Measurements from ENCODE around the gene IGFBP2.
A peak's percentile ranks its signal among the peaks of the same experiment; 100 is the strongest.

Gene IGFBP2

DNA sequence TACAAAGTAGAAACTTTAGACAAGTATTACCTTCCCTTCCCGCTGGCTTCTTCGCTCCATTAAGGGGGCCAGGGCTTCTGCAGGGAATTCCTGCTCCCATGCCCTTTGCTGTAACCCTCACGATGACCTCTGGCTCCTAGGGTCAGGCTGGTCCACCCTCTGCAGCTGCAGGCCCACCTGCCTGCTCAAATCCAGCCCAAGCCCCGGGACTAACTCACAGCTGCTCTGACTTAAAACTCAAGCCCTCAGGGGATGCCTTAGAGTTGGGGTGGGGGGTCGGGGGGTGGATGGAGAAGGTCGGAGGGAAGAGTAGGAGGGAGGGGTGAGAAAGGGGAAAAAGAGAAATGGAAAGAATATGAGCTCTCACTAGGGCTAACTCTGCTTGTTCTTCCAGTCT, 57.2 kb downstream of the IGFBP2 start:
- no peak for DNase-seq

GRCh38 chr2:216690853-216691741, 57.9 kb downstream of the IGFBP2 start:
- DNase-seq: no peak

DNA sequence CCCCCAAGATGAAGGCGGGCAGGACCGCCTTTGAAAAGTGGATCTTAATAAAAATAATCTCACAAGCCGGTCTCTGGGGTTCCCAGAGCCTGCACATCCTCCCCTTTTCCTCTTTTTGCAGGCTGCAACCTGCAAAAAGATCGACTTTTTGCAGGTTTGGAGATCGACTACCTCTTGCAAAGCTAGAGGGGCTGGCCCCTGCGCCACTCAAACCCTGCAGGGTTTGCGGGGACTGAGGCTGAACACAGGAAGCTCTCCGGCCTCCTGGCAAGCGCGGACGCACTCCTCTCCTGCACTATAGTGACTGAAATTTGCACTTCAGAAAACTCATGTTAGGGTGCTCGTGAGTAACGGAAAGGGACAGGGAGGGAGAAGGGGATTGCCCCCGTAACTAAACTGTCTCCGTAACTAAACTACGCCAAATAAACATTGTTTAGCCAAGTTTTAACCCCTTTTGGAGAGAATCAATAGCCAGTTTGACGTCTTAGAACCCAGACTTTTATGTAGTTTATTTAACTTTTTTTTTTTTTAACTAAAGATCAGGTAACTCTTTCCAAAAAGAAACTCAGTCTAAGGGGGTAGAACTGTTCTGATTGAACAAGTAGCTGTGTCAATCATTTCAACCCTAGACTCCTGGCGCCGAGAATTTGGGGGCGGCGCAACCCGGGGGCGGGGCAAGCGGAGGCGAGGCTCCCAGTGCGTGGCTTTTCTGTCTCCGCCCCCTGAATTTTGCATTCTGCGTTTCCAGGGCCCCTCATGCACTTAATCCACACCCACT, 59.6 kb downstream of the IGFBP2 start:
- peak; percentile 14 for DNase-seq

GRCh38 chr2:216693414-216694080, 60.3 kb downstream of the IGFBP2 start:
- DNase-seq: no peak

GRCh38 chr2:216694082-216694825, 61.0 kb downstream of the IGFBP2 start:
- DNase-seq: peak; percentile 40

- DNase-seq: no peak
These were observed 61.6 kb downstream of the IGFBP2 start for GRCh38 chr2:216694826-216695217.

DNA sequence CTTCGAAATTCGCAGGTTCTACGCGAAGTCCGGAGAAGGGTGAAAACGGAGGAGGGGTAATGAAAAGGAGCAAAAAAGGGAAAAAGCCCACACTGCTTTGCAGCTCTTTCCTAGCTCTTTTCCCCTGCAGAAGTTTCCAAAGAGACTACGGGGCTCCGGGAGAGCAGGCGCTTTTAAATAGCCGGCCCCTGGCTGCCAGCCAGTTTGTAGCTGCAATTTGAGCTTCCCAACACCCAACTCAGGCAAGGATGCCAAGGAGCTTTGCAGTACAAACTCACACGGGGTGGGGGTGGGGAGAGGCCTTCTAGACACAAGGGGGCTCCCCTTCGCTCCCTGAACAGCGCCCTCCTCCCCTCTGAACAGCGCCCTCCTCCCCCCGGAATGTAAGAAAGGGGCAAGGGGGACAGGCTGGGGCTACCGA, 62.2 kb downstream of the IGFBP2 start, which contains the start of gene IGFBP5:
Gene IGFBP5 (minus strand): TSS at position 149 of the 421 bp plus-strand sequence. CDS start 774 bp downstream, outside the sequence.
- DNase-seq: no peak

DNA sequence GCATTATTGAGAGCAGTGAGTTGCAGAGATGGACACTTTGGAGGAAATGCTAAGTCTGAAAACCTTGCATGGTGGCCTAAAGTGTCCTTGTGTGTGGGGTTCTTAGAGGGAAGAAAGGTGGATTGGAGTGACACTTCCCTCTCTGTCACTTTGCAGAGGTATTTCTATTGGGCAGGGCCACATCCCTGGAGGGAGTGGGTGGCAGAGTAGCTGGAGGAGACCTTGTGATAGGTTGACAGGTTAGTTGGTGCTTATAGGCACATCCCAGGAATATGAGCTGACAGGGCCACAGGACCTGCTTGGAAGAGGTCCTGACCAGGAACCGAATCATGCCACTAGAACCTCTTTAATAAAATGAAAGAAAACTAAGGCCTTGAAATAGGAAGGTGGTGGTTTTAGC, 63.1 kb downstream of the IGFBP2 start:
- no peak for DNase-seq

DNA sequence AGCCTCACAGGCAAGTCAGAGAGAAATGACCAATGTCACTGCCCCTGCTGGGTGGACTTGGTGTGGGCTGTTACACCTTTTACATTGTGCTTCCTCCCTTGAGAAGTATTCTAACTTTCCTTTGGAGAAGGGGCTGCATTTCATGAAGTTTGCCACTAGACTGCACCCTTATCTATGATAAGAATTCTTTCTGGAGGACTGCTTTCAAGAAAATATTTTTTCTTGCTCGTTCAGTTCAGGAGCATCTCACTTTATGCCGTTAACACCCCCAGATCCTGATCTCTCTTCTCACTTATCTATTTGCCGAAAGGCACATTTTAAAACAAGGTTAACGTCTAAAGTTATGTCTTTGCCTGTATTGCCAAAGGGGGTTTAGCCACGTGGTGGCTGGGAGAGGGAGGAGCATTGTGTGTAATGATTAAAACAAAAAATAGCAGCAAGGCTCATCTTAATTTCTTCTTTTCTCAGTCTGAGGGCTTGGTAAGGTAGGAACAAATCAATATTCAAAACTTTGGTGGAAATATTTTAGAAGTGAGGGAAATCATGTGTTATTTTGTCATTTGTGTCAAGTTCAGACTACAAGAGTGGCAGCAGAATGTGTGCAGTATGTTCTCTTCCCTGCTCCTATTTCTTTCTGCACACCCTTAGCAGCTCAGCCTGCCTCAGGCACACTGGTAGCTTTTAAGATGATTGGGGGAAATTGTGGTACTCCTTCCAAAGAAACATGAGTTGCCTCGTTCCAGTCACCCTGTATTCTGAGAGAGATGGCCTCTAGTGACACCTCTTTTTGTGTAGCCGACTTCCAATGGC, 63.7 kb downstream of the IGFBP2 start:
- DNase-seq: peak; percentile 18

DNA sequence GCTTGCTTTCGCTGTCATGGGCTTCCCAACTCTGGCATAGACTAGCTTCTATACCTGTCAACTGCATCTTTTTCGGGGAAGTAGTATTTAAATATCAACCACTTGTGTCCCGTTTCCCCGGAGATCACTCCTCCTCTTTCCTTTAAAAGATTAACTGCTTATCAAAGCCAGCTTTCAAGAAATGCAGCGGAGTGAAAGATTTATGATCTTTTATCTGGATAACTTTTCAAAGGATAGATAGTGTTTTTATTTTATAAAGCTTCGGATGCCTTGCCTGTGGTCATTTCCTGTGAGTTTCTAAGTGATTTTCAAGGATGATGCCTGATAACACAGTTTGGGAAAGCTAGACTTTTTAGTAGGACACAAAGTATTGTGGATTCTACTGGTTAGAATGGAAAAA, 65.1 kb downstream of the IGFBP2 start:
- DNase-seq: no peak

- peak; percentile 30 for DNase-seq
These were observed 65.7 kb downstream of the IGFBP2 start for GRCh38 chr2:216698895-216699294.

GRCh38 chr2:216700088-216700567, 66.9 kb downstream of the IGFBP2 start:
- no peak for DNase-seq

- DNase-seq: no peak
These were observed 67.6 kb downstream of the IGFBP2 start for GRCh38 chr2:216700781-216701180.

GRCh38 chr2:216701544-216701943, 68.3 kb downstream of the IGFBP2 start:
- no peak for DNase-seq

GRCh38 chr2:216702756-216703155, 69.5 kb downstream of the IGFBP2 start:
- DNase-seq: no peak

- DNase-seq: no peak
These were observed 77.5 kb downstream of the IGFBP2 start for GRCh38 chr2:216710551-216711301.

DNA sequence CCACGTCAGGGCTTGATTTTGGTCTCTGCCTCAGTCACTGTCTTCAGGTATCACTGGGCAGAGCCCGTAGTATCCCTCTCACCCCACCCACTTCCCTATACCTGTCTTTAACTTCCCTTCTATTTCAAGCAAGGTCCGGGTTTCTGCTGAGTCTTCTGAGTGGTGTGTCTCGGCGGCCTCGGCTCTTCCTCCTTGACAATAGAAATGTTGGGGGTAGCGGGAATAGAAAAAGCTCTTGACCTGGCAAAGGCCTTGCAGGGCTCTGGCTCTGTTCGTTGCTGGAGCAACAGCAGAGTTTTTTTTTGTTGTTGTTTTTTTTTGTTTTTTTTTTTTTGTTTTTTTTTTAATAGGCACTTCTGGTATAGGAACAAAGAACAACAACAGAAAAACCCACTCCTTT, 78.1 kb downstream of the IGFBP2 start:
- no peak for DNase-seq

GRCh38 chr2:216713691-216714336, 80.6 kb downstream of the IGFBP2 start:
- DNase-seq: no peak

All from KG1 (cell line).